GM12878 (cell line): ENCODE data around the gene P2RX7. TPM values are rescaled to one million over a fixed set of nuclear protein-coding genes. Genes with fewer than 3 reads are reported as not detected.

Source experiments
- ATAC-seq: fragments of 200-7000 bp; cut with Tn5 transposase; 3 replicates; pipeline ENCODE4 v1.9.1; 2020; ENCODE audit warnings: mild to moderate bottlenecking, moderate library complexity
- BruUV-seq: library from RNA; stranded (reverse); fragments of 400-500 nt; replicated peaks from 2 replicates; lab custom pipeline; 2021; lab: Mats Ljungman, UMichigan
- CTCF ChIA-PET: fragments of 300-600 bp; sonication (Branson Sonifier 250); formaldehyde crosslinking; extraction: SDS; loops from one replicate; lab custom pipeline; 2021; ENCODE audit warnings: inconsistent platforms; lab: Yijun Ruan, JAX
- POLR2A ChIA-PET: fragments of 350-600 bp; formaldehyde crosslinking; extraction: SDS; loops from one replicate; lab custom pipeline; 2021; ENCODE audit warnings: inconsistent platforms; lab: Charles Lee
- RAD21 ChIA-PET: fragments of 300-600 bp; sonication (Branson Sonifier 250); formaldehyde crosslinking; loops from one replicate; lab custom pipeline; 2023; ENCODE audit warnings: antibody characterized with exemption; ENCODE audit not compliant: unreplicated experiment; lab: Charles Lee
- SMC1A ChIA-PET: fragments of 300-600 bp; sonication (Branson Sonifier 250); formaldehyde crosslinking; loops from one replicate; lab custom pipeline; 2023; ENCODE audit not compliant: unreplicated experiment, uncharacterized antibody; lab: Charles Lee
- DNase-seq: peaks from one replicate; pipeline ENCODE4 v3.0.0-alpha.2; 2011; ENCODE audit warnings: low read depth, low spot score
- FAIRE-seq: peaks from 3 replicates; lab custom pipeline; 2011; peaks lifted over from hg19 to GRCh38; lab: Jason Lieb, UNC
- H2AFZ ChIP-seq: 2 replicates; pipeline ENCODE4 v1.6.0; 2011; ENCODE audit warnings: low read depth, low read length, control low read depth; ENCODE audit not compliant: control insufficient read depth
- H3K27ac ChIP-seq: 2 replicates; pipeline ENCODE4 v1.5.1; 2011; ENCODE audit warnings: control low read depth; ENCODE audit not compliant: control insufficient read depth, insufficient read depth
- H3K27me3 ChIP-seq, 2 experiments: replicated peaks in 1 of 2; 2 replicates each; pipeline versions ENCODE4 v1.6.0 to v1.6.1; 2011; ENCODE audit warnings: low read length in 1 of 2; ENCODE audit not compliant: control insufficient read depth in 2 of 2, insufficient read depth in 2 of 2
- H3K36me3 ChIP-seq, 2 experiments: 2 replicates each; pipeline ENCODE4 v1.5.1; 2011; ENCODE audit warnings: low read length in 1 of 2; ENCODE audit not compliant: control insufficient read depth in 2 of 2, insufficient read depth in 2 of 2
- H3K4me1 ChIP-seq: 2 replicates; pipeline ENCODE4 v1.6.1; 2011; ENCODE audit warnings: mild to moderate bottlenecking, low read length, moderate library complexity, mixed read lengths; ENCODE audit not compliant: control insufficient read depth, insufficient read depth
- H3K4me2 ChIP-seq: 2 replicates; pipeline ENCODE4 v1.6.0; 2011; ENCODE audit warnings: control low read depth; ENCODE audit not compliant: control insufficient read depth, insufficient read depth
- H3K4me3 ChIP-seq: fragments of 200-600 bp; sonication (generic); 2 replicates; pipeline ENCODE4 v1.5.1; 2016
- H3K79me2 ChIP-seq: 2 replicates; pipeline ENCODE4 v1.6.0; 2011; ENCODE audit warnings: low read length; ENCODE audit not compliant: control insufficient read depth, insufficient read depth
- H3K9ac ChIP-seq: 2 replicates; pipeline ENCODE4 v1.8.0; 2011; ENCODE audit warnings: low read length, control low read depth, mixed read lengths; ENCODE audit not compliant: control insufficient read depth, insufficient read depth
- H3K9me3 ChIP-seq: replicated peaks from 3 replicates; pipeline ENCODE4 v1.5.1; 2011; ENCODE audit warnings: mild to moderate bottlenecking, low read length; ENCODE audit not compliant: control insufficient read depth, insufficient read depth
- H4K20me1 ChIP-seq: 2 replicates; pipeline ENCODE4 v1.6.0; 2011; ENCODE audit not compliant: control insufficient read depth, insufficient read depth
- IRF3 ChIP-seq: fragments of 450-650 bp; IDR thresholded peaks from 2 replicates; pipeline ENCODE4 v1.6.1; 2014; ENCODE audit warnings: mild to moderate bottlenecking
- JUND ChIP-seq: IDR thresholded peaks from 2 replicates; pipeline ENCODE4 v1.6.1; 2012; ENCODE audit warnings: low read depth, mild to moderate bottlenecking, low read length, improper control_type of control experiment, moderate library complexity
- RB1 ChIP-seq: fragments of 450-650 bp; formaldehyde crosslinking; IDR thresholded peaks from 2 replicates; pipeline ENCODE4 v1.6.1; 2017; ENCODE audit warnings: mild to moderate bottlenecking, borderline replicate concordance
- ZBTB4 ChIP-seq: fragments of 450-650 bp; formaldehyde crosslinking; IDR thresholded peaks from 2 replicates; pipeline ENCODE4 v1.4.0; 2022; ENCODE audit warnings: mild to moderate bottlenecking, moderate library complexity
- ZNF207 ChIP-seq: fragments of 450-650 bp; IDR thresholded peaks from 2 replicates; pipeline ENCODE4 v1.6.1; 2014; ENCODE audit warnings: antibody characterized with exemption, mild to moderate bottlenecking, borderline replicate concordance
- WGBS: methylation state at CpG from one replicate; pipeline ENCODE4 v1.1.6; 2016; ENCODE audit warnings: low lambda C conversion rate; ENCODE audit not compliant: insufficient replicate concordance, insufficient coverage; ENCODE audit errors: missing lambda C conversion rate; 5-methylcytosine and 5-hydroxymethylcytosine counted together
- in situ Hi-C: fragments of 300-500 bp; cut with MboI; formaldehyde crosslinking; loops from 9 replicates; pipeline ENCODE4 v1.14.3; 2018; ENCODE audit warnings: mixed read lengths
- intact Hi-C: fragments of 100-400 bp; cut with micrococcal nuclease; formaldehyde crosslinking; loops from one replicate; pipeline ENCODE4 v1.14.2; 2022; ENCODE audit not compliant: unreplicated experiment
- polyA plus RNA-seq, 11 experiments: library from polyadenylated mRNA; depleted of rRNA in 4 of 11; unstranded in 6 of 11; stranded (reverse) in 5 of 11; fragments of >200 nt; fragmentation: Nextera tagmentation in 4 of 11; fragmentation: Illumina TruSeq in 1 of 11; extraction: Ambion mirVana in 4 of 11; extraction: Trizol in 1 of 11; gene quantifications; 1 replicate in 1 of 11; 2 replicates in 10 of 11; pipeline versions ENCODE4 v1.2.1 to v1.2.3, GENCODE V29; 2011 to 2016; ENCODE audit warnings: inconsistent platforms in 2 of 11, missing spikeins in 2 of 11, low read depth in 1 of 11
- total RNA-seq, 4 experiments: library from RNA; depleted of rRNA in 3 of 4; stranded (reverse); fragments of >200 nt in 3 of 4; fragmentation: Illumina TruSeq in 1 of 4; extraction: Trizol in 1 of 4; gene quantifications; 2 replicates each; pipeline versions ENCODE4 v1.2.1 to v1.2.3, GENCODE V29; 2013 to 2021
- TF ChIP-seq, protein P1 (sequence below): IDR thresholded peaks from 2 replicates; pipeline ENCODE4 v1.6.1; 2012; ENCODE audit warnings: low read length, inconsistent platforms
- TF ChIP-seq, protein P2 (sequence below): fragments of 450-650 bp; IDR thresholded peaks from 2 replicates; pipeline ENCODE4 v1.6.1; 2018; ENCODE audit warnings: mild to moderate bottlenecking, low read depth, moderate library complexity; ENCODE audit not compliant: partially characterized antibody
- TF ChIP-seq, protein P3 (sequence below): fragments of 150-350 bp; IDR thresholded peaks from 2 replicates; pipeline ENCODE4 v1.6.1; 2014; ENCODE audit warnings: mild to moderate bottlenecking, low read depth, low read length

The P2RX7 gene
- total and polyA plus RNA-seq, 10 of the 15 experiments (the other 5 are each of a cell fraction or from before 2014, with no cell fraction given) = 0.74 to 2.6 (median 1.5) TPM

DNA sequence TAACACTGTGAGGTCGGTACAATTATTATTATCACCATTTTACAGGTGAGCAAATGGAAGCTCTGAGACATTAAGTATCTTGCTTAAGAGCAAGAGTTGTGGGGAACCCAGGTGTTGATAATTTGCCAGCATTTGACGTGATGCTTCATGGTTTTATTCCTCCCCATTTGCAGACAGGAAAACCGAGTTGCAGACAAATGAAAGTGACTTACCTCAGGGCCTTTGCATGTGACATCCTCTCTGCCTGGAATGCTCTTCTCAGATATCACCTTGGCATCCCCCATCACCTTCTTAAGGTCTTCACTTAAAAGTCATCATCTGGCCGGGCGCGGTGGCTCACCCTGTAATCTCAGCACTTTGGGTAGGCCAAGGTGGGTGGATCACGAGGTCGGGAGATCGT lies 21.0 kb upstream of the P2RX7 start (continued):
- TF ChIP-seq IRF3 = no peak
- TF ChIP-seq, protein P1, sequence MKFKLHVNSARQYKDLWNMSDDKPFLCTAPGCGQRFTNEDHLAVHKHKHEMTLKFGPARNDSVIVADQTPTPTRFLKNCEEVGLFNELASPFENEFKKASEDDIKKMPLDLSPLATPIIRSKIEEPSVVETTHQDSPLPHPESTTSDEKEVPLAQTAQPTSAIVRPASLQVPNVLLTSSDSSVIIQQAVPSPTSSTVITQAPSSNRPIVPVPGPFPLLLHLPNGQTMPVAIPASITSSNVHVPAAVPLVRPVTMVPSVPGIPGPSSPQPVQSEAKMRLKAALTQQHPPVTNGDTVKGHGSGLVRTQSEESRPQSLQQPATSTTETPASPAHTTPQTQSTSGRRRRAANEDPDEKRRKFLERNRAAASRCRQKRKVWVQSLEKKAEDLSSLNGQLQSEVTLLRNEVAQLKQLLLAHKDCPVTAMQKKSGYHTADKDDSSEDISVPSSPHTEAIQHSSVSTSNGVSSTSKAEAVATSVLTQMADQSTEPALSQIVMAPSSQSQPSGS = no peak
- TF ChIP-seq, all 136 proteins: peak for 0

DNA sequence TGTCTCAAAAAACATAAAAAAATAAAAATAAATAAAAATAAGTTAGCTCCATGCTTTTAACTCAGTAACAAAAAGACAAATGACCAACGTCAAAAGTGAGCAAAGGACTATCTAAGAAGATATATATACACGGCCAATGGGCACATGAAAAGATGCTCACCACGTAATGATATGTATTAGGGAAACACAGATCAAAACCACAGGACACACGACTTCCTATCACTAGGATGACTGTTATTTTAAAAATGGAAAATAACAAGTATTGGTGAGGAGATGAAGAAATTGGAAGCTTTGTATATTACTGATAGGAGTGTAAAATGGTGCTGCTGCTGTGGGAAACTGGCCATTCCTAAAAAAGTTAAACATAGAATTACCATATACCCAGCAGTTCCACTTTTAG lies 20.2 kb upstream of the P2RX7 start:
- Histone ChIP-seq H3K9ac (no peak overlapping the region), H2AFZ (no peak overlapping the region), H3K9me3 (no peaks in the 10 kb centered on the region), H3K79me2 (no peaks in the 10 kb centered on the region), H4K20me1 (no peaks in the 10 kb centered on the region), H3K4me3 (no peak overlapping the region), H3K27ac (no peak overlapping the region), H3K4me1 (0 out of 2 replicates have a peak, but pooled peaks cover 2% of the 10 kb centered on the region), H3K36me3 (no peaks in the 10 kb centered on the region), H3K27me3 (no peaks in the 10 kb centered on the region), H3K4me2 (no peak overlapping the region)
- ChIA-PET POLR2A (interaction anchor here (2.3 kb wide), 1 partner anchor 464 kb away, joined by 5 read pairs; no protein-coding TSS in a partner anchor), RAD21 (interaction anchor here (0.8 to 3.4 kb wide), 5 partner anchors 16 to 141 kb away, joined by 3 to 14 read pairs (median 3); no protein-coding TSS in a partner anchor), CTCF (interaction anchor here (0.6 to 5.6 kb wide), 5 partner anchors 12 to 326 kb away, joined by 3 to 61 read pairs (median 3); no protein-coding TSS in a partner anchor), SMC1A (interaction anchor here (1.0 to 3.8 kb wide), 2 partner anchors 52 to 103 kb away, joined by 3 to 35 read pairs; no protein-coding TSS in a partner anchor)
- DNase-seq (no peak), FAIRE-seq (no peak), ATAC-seq (no peak)
- WGBS = 10% methylated on average over 4 of the region's 4 CpGs
- intact Hi-C loops (loop anchor here (5.0 kb wide), 4 partner anchors 100 to 485 kb away; partner anchors contain the start of gene P2RX4), in situ Hi-C loops (no loop called here)
- BruUV-seq = no TSS peak
- TF ChIP-seq, protein P2, sequence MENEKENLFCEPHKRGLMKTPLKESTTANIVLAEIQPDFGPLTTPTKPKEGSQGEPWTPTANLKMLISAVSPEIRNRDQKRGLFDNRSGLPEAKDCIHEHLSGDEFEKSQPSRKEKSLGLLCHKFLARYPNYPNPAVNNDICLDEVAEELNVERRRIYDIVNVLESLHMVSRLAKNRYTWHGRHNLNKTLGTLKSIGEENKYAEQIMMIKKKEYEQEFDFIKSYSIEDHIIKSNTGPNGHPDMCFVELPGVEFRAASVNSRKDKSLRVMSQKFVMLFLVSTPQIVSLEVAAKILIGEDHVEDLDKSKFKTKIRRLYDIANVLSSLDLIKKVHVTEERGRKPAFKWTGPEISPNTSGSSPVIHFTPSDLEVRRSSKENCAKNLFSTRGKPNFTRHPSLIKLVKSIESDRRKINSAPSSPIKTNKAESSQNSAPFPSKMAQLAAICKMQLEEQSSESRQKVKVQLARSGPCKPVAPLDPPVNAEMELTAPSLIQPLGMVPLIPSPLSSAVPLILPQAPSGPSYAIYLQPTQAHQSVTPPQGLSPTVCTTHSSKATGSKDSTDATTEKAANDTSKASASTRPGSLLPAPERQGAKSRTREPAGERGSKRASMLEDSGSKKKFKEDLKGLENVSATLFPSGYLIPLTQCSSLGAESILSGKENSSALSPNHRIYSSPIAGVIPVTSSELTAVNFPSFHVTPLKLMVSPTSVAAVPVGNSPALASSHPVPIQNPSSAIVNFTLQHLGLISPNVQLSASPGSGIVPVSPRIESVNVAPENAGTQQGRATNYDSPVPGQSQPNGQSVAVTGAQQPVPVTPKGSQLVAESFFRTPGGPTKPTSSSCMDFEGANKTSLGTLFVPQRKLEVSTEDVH = no peak
- TF ChIP-seq, protein P3, sequence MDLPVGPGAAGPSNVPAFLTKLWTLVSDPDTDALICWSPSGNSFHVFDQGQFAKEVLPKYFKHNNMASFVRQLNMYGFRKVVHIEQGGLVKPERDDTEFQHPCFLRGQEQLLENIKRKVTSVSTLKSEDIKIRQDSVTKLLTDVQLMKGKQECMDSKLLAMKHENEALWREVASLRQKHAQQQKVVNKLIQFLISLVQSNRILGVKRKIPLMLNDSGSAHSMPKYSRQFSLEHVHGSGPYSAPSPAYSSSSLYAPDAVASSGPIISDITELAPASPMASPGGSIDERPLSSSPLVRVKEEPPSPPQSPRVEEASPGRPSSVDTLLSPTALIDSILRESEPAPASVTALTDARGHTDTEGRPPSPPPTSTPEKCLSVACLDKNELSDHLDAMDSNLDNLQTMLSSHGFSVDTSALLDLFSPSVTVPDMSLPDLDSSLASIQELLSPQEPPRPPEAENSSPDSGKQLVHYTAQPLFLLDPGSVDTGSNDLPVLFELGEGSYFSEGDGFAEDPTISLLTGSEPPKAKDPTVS = no peak
- no peak for TF ChIP-seq RB1
- TF ChIP-seq ZBTB4 (CRISPR knock-in tag) = no peak
- TF ChIP-seq JUND = no peak
- no peak for TF ChIP-seq ZNF207
